Measurements from ENCODE around the gene CHMP2A.
"Not testable (repeated sequence)": the region's sequence is repeated elsewhere in the genome, so short reads cannot be mapped to it uniquely, and the experiment has no call there.

CHMP2A gene

GRCh38 chr19:58554494-58555368 is at the start of gene CHMP2A:
Gene CHMP2A (minus strand): TSS chr19:58555105. CDS start chr19:58554212, 893 bp downstream.
- peak; percentile 97 for DNase-seq (ENCODE audit: low spot score)

- DNase-seq (ENCODE audit: low spot score): no peak
Measured at GRCh38 chr19:58586133-58586765, 31.3 kb upstream of the CHMP2A start.

- no peak for DNase-seq (ENCODE audit: low spot score)
Measured at GRCh38 chr19:58585442-58586132, 30.7 kb upstream of the CHMP2A start.

GRCh38 chr19:58584498-58585441 is 29.9 kb upstream of the CHMP2A start:
- no peak for DNase-seq (ENCODE audit: low spot score)

- no peak for DNase-seq (ENCODE audit: low spot score)
Measured at GRCh38 chr19:58582985-58583384, 28.1 kb upstream of the CHMP2A start.

GRCh38 chr19:58581227-58582141 is 26.6 kb upstream of the CHMP2A start:
- peak; percentile 90 for DNase-seq (ENCODE audit: low spot score)

- DNase-seq (ENCODE audit: low spot score): no peak
Measured at GRCh38 chr19:58579473-58580142, 24.7 kb upstream of the CHMP2A start.

GRCh38 chr19:58578012-58578925 is 23.4 kb upstream of the CHMP2A start:
- no peak for DNase-seq (ENCODE audit: low spot score)

GRCh38 chr19:58577581-58577980 is 22.7 kb upstream of the CHMP2A start:
- DNase-seq (ENCODE audit: low spot score): not testable (repeated sequence)

- peak; percentile 74 for DNase-seq (ENCODE audit: low spot score)
Measured at GRCh38 chr19:58575183-58576041, 20.5 kb upstream of the CHMP2A start.

- DNase-seq (ENCODE audit: low spot score): no peak
Measured at GRCh38 chr19:58573658-58574164, 18.8 kb upstream of the CHMP2A start.

- DNase-seq (ENCODE audit: low spot score): peak; percentile 100
Measured at GRCh38 chr19:58572818-58573657, 18.1 kb upstream of the CHMP2A start, which contains the start of gene MZF1. Gene MZF1 (minus strand): TSS chr19:58573335. CDS start chr19:58571389, 1,946 bp downstream.

- no peak for DNase-seq (ENCODE audit: low spot score)
Measured at GRCh38 chr19:58572026-58572817, 17.3 kb upstream of the CHMP2A start.

GRCh38 chr19:58571575-58571947 is 16.7 kb upstream of the CHMP2A start:
- DNase-seq (ENCODE audit: low spot score): no peak

- no peak for DNase-seq (ENCODE audit: low spot score)
Measured at GRCh38 chr19:58570770-58571574, 16.1 kb upstream of the CHMP2A start.
